ENCODE results near the gene LRRC17. TPM values are rescaled to one million over a fixed set of nuclear protein-coding genes. Genes with fewer than 3 reads are reported as not detected.
"Not testable (repeated sequence)": the region's sequence is repeated elsewhere in the genome, so short reads cannot be mapped to it uniquely, and the experiment has no call there.

LRRC17 gene
- total RNA-seq, 2 donors from 2014 or later: 22.3 to 24.6 TPM

GRCh38 chr7:102897211-102897631, 15.6 kb upstream of the LRRC17 start:
- H3K27ac ChIP-seq: peak overlapping the region; percentile 50 to 76
- H3K4me3 ChIP-seq: no peak overlapping the region
- H3K4me1 ChIP-seq (ENCODE audit: control insufficient read depth in 1 of 2, low read depth in 2 of 2): peaks cover 45 to 68% of the 10 kb centered on the region in 2 donors
- no peaks in the 10 kb centered on the region for H3K9me3 ChIP-seq
- no peak for DNase-seq (ENCODE audit: low spot score)
- H3K36me3 ChIP-seq: no peaks in the 10 kb centered on the region
- ATAC-seq (ENCODE audit: insufficient number of reproducible peaks, low FRiP score, low read depth): no peak
- TF ChIP-seq CTCF (IDR thresholded peaks at IDR 0.05): no peak
- no peaks in the 10 kb centered on the region for H3K27me3 ChIP-seq (replicated peaks; ENCODE audit: insufficient read depth)

- no peaks in the 10 kb centered on the region for H3K9me3 ChIP-seq
- TF ChIP-seq CTCF (IDR thresholded peaks at IDR 0.05): no peak
- H3K36me3 ChIP-seq: no peaks in the 10 kb centered on the region
- H3K4me3 ChIP-seq: no peak overlapping the region
- DNase-seq (ENCODE audit: low spot score) (no peak), ATAC-seq (ENCODE audit: insufficient number of reproducible peaks, low FRiP score, low read depth) (no peak)
- H3K4me1 ChIP-seq (ENCODE audit: control insufficient read depth in 1 of 2, low read depth in 2 of 2): peaks cover 38 to 60% of the 10 kb centered on the region in 2 donors
- H3K27me3 ChIP-seq (replicated peaks; ENCODE audit: insufficient read depth): no peaks in the 10 kb centered on the region
- H3K27ac ChIP-seq: peak overlapping the region; percentile 70 to 76
Measured at GRCh38 chr7:102897856-102898531, 14.8 kb upstream of the LRRC17 start.

GRCh38 chr7:102898532-102898859, 14.3 kb upstream of the LRRC17 start:
- peaks cover 34 to 55% of the 10 kb centered on the region in 2 donors for H3K4me1 ChIP-seq (ENCODE audit: control insufficient read depth in 1 of 2, low read depth in 2 of 2)
- TF ChIP-seq CTCF (IDR thresholded peaks at IDR 0.05): no peak
- H3K36me3 ChIP-seq: no peaks in the 10 kb centered on the region
- no peaks in the 10 kb centered on the region for H3K9me3 ChIP-seq
- no peaks in the 10 kb centered on the region for H3K27me3 ChIP-seq (replicated peaks; ENCODE audit: insufficient read depth)
- ATAC-seq (ENCODE audit: insufficient number of reproducible peaks, low FRiP score, low read depth) (no peak), DNase-seq (ENCODE audit: low spot score) (no peak)
- peak overlapping the region; percentile 70 to 76 for H3K27ac ChIP-seq
- H3K4me3 ChIP-seq: no peak overlapping the region

GRCh38 chr7:102902052-102902451, 10.7 kb upstream of the LRRC17 start:
- ATAC-seq (ENCODE audit: insufficient number of reproducible peaks, low FRiP score, low read depth); H3K36me3 ChIP-seq; DNase-seq (ENCODE audit: low spot score); H3K27ac ChIP-seq; H3K4me3 ChIP-seq; H3K9me3 ChIP-seq; H3K27me3 ChIP-seq (replicated peaks; ENCODE audit: insufficient read depth): not testable (repeated sequence)
- peaks cover 15 to 21% of the 10 kb centered on the region in 2 donors for H3K4me1 ChIP-seq (ENCODE audit: control insufficient read depth in 1 of 2, low read depth in 2 of 2)

- H3K36me3 ChIP-seq; H3K9me3 ChIP-seq; H3K4me3 ChIP-seq; H3K27me3 ChIP-seq (replicated peaks; ENCODE audit: insufficient read depth); H3K27ac ChIP-seq; H3K4me1 ChIP-seq (ENCODE audit: control insufficient read depth in 1 of 2, low read depth in 2 of 2); ATAC-seq (ENCODE audit: insufficient number of reproducible peaks, low FRiP score, low read depth); DNase-seq (ENCODE audit: low spot score): not testable (repeated sequence)
Measured at GRCh38 chr7:102903576-102903975, 9.2 kb upstream of the LRRC17 start.

- Histone ChIP-seq H3K4me3 (no peak overlapping the region), H3K27ac (no peak overlapping the region), H3K36me3 (no peaks in the 10 kb centered on the region), H3K9me3 (no peaks in the 10 kb centered on the region), H3K4me1 (ENCODE audit: control insufficient read depth in 1 of 2, low read depth in 2 of 2) (no peaks in the 10 kb centered on the region), H3K27me3 (replicated peaks; ENCODE audit: insufficient read depth) (no peaks in the 10 kb centered on the region)
- TF ChIP-seq CTCF (IDR thresholded peaks at IDR 0.05): no peak
- ATAC-seq (ENCODE audit: insufficient number of reproducible peaks, low FRiP score, low read depth) (no peak), DNase-seq (ENCODE audit: low spot score) (no peak)
Measured at GRCh38 chr7:102908676-102909075, 4.1 kb upstream of the LRRC17 start.
